Neutrophil (primary cell): ENCODE measurements around the gene UBLCP1.
A peak's percentile ranks its signal among the peaks of the same experiment; 100 is the strongest.
"Not testable (repeated sequence)": the region's sequence is repeated elsewhere in the genome, so short reads cannot be mapped to it uniquely, and the experiment has no call there.

Experiments
- H3K27ac ChIP-seq: fragments of 200-600 bp; sonication (generic); 2 replicates; pipeline ENCODE4 v1.5.1; 2016; ENCODE audit warnings: mild to moderate bottlenecking, moderate library complexity
- H3K27me3 ChIP-seq: fragments of 200-600 bp; sonication (generic); 2 replicates; pipeline ENCODE4 v1.6.0; 2016; ENCODE audit warnings: mild to moderate bottlenecking
- H3K36me3 ChIP-seq: fragments of 200-600 bp; sonication (generic); 2 replicates; pipeline ENCODE4 v1.5.1; 2017
- H3K4me1 ChIP-seq, 2 experiments: fragments of 200-600 bp in 1 of 2; sonication (generic) in 1 of 2; 1 replicate in 1 of 2; 2 replicates in 1 of 2; pipeline versions ENCODE4 v1.5.1 to v1.6.1; 2013 to 2016; ENCODE audit warnings: low read depth in 1 of 2, low read length in 1 of 2, mild to moderate bottlenecking in 1 of 2, moderate library complexity in 1 of 2; ENCODE audit not compliant: control insufficient read depth in 1 of 2, insufficient read depth in 1 of 2
- H3K4me3 ChIP-seq, 2 experiments: fragments of 200-600 bp in 1 of 2; sonication (generic) in 1 of 2; 1 replicate in 1 of 2; 2 replicates in 1 of 2; pipeline ENCODE4 v1.5.1; 2013 to 2016; ENCODE audit warnings: low read depth in 1 of 2, low read length in 1 of 2, mild to moderate bottlenecking in 1 of 2, moderate library complexity in 1 of 2
- H3K9me3 ChIP-seq: fragments of 200-600 bp; sonication (generic); 2 replicates; pipeline ENCODE4 v1.5.1; 2016
- CTCF ChIP-seq: fragments of 200-600 bp; sonication (generic); IDR thresholded peaks from 2 replicates; pipeline ENCODE4 v1.5.1; 2016; ENCODE audit warnings: antibody characterized with exemption

Gene UBLCP1

GRCh38 chr5:159257629-159258283, 5.3 kb upstream of the UBLCP1 start:
- Histone ChIP-seq H3K4me3 (no peak overlapping the region), H3K9me3 (no peaks in the 10 kb centered on the region), H3K27ac (no peak overlapping the region), H3K27me3 (no peaks in the 10 kb centered on the region), H3K4me1 (peaks cover 8 to 9% of the 10 kb centered on the region in 2 experiments), H3K36me3 (no peaks in the 10 kb centered on the region)
- TF ChIP-seq CTCF = no peak

DNA sequence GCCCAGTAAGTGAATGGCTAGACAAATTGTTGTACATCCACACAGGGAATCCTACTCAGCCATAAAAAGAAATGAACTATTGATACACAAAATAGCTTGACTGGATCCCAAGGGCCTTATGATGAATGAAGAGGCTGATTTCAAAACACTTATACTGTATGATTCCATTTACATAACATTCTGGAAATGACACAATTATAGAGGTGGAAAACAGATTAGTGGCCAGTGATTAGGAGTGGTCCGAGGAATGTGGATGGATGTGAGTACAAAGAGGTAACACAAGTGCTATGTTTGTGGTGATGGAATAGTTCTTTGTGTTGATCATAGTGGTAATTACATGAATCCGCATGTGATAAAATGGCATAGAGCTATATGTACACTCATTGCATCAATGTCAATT, 4.7 kb upstream of the UBLCP1 start:
- no peak overlapping the region for H3K27ac ChIP-seq

GRCh38 chr5:159260212-159260611, 2.9 kb upstream of the UBLCP1 start:
- not testable (repeated sequence) for H3K4me3 ChIP-seq, H3K9me3 ChIP-seq, H3K36me3 ChIP-seq, H3K27me3 ChIP-seq, H3K27ac ChIP-seq
- peaks cover 23 to 27% of the 10 kb centered on the region in 2 experiments for H3K4me1 ChIP-seq

More for the DNA sequence above, 4.7 kb upstream of the UBLCP1 start:
- Histone ChIP-seq H3K4me3 (no peak overlapping the region), H3K27me3 (no peaks in the 10 kb centered on the region), H3K4me1 (peaks cover 8 to 10% of the 10 kb centered on the region in 2 experiments), H3K36me3 (no peaks in the 10 kb centered on the region), H3K9me3 (no peaks in the 10 kb centered on the region)
- no peak for TF ChIP-seq CTCF

- TF ChIP-seq CTCF = no peak
- H3K27ac ChIP-seq = peak overlapping the region; percentile 98
- peaks cover 23 to 28% of the 10 kb centered on the region in 2 experiments for H3K4me1 ChIP-seq
- H3K9me3 ChIP-seq = no peaks in the 10 kb centered on the region
- no peaks in the 10 kb centered on the region for H3K27me3 ChIP-seq
- H3K4me3 ChIP-seq = peak overlapping the region; percentile 83 to 86
- H3K36me3 ChIP-seq = no peaks in the 10 kb centered on the region
Measured at GRCh38 chr5:159262472-159262858, 625 bp upstream of the UBLCP1 start.

GRCh38 chr5:159263569-159263905, 447 bp downstream of the UBLCP1 start:
- no peak for TF ChIP-seq CTCF
- Histone ChIP-seq H3K4me3 (peak overlapping the region; percentile 83 to 86), H3K27ac (peak overlapping the region; percentile 98), H3K4me1 (peaks cover 23 to 28% of the 10 kb centered on the region in 2 experiments), H3K9me3 (no peaks in the 10 kb centered on the region), H3K36me3 (no peaks in the 10 kb centered on the region), H3K27me3 (no peaks in the 10 kb centered on the region)

DNA sequence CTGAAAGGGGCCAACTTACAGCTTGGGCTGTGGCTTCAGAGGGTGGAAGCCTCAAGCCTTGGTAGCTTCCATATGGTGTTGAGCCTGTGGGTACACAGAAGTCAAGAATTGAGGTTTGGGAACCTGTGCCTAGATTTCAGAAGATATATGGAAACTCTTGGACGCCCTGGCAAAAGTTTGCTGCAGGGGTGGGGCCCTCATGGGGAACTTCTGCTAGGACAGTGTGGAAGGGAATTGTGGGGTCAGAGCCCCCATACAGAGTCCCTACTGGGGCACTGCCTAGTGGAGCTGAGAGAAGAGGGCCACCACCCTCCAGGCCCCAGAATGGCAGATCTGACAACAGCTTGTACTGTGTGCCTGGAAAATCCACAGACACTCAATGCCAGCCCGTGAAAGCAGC, 3.7 kb downstream of the UBLCP1 start:
- H3K27me3 ChIP-seq, H3K4me3 ChIP-seq, H3K9me3 ChIP-seq, H3K27ac ChIP-seq: not testable (repeated sequence)
- Histone ChIP-seq H3K36me3 (peaks cover 27% of the 10 kb centered on the region), H3K4me1 (peaks cover 23 to 28% of the 10 kb centered on the region in 2 experiments)
